VCaP (cell line): ENCODE data around the gene CCR4.
"Not testable (repeated sequence)": the region's sequence is repeated elsewhere in the genome, so short reads cannot be mapped to it uniquely, and the experiment has no call there.

Source experiments
- H3K27ac ChIP-seq: fragments of 450-650 bp; 2 replicates; pipeline ENCODE4 v1.5.1; 2017
- CTCF ChIP-seq: fragments of 450-650 bp; conservative IDR thresholded peaks from 2 replicates; pipeline ENCODE4 v1.5.1; 2017; ENCODE audit warnings: mild to moderate bottlenecking, moderate library complexity

CCR4 gene

GRCh38 chr3:32977861-32978260, 26.4 kb downstream of the CCR4 start:
- no peak overlapping the region for H3K27ac ChIP-seq
- no peak for TF ChIP-seq CTCF

GRCh38 chr3:32978331-32978730, 26.9 kb downstream of the CCR4 start:
- TF ChIP-seq CTCF: no peak
- H3K27ac ChIP-seq: no peak overlapping the region

GRCh38 chr3:32983124-32983523, 31.7 kb downstream of the CCR4 start:
- no peak for TF ChIP-seq CTCF

GRCh38 chr3:32984918-32985317, 33.5 kb downstream of the CCR4 start:
- not testable (repeated sequence) for H3K27ac ChIP-seq

More at GRCh38 chr3:32983124-32983523, 31.7 kb downstream of the CCR4 start:
- H3K27ac ChIP-seq: no peak overlapping the region

- H3K27ac ChIP-seq: no peak overlapping the region
- no peak for TF ChIP-seq CTCF
These were observed 37.7 kb downstream of the CCR4 start for GRCh38 chr3:32989171-32989570.

- H3K27ac ChIP-seq: no peak overlapping the region
- no peak for TF ChIP-seq CTCF
These were observed 38.7 kb downstream of the CCR4 start for GRCh38 chr3:32990116-32990515.

- no peak overlapping the region for H3K27ac ChIP-seq
- TF ChIP-seq CTCF: no peak
These were observed 40.3 kb downstream of the CCR4 start for GRCh38 chr3:32991781-32992180.

- no peak for TF ChIP-seq CTCF
- H3K27ac ChIP-seq: no peak overlapping the region
These were observed 40.9 kb downstream of the CCR4 start for GRCh38 chr3:32992310-32992686.
